Stimulated activated CD8-positive, alpha-beta memory T cell treated with anti-CD3 and anti-CD28 coated beads, Interleukin-7, amount 100 ng/mL, for 4 hours (primary cell): ENCODE measurements around the gene NKAIN4.

ENCODE experiments used
- DNase-seq, 2 donors: peaks; one replicate each; pipeline ENCODE4 v3.0.0-alpha.2; 2020; ENCODE audit warnings: low read depth in 2 of 2

The NKAIN4 gene

DNA sequence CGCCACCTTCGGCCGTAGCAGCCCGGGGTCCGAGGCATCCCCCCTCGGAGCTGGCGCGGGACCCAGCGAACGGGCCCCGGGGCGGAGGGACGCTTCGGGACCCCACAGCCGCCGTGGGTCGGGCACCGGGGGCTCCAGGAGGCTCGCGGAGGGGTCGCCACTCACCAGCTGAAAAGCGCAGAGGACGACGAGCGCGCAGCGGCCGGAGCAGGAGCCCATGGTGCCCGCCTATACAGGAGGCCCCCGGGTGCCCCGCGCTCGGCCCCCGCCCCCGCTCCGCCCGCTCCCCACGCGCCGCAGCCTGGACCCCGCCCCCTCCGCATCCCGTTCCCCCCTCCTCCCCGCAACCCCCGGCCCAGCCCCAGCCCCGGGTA, at the start of gene NKAIN4:
Gene NKAIN4, minus strand, starts transcription at position 232 of the 374 bp plus-strand sequence. Its CDS starts 13 bp downstream, at position 219.
- no peak for DNase-seq

DNA sequence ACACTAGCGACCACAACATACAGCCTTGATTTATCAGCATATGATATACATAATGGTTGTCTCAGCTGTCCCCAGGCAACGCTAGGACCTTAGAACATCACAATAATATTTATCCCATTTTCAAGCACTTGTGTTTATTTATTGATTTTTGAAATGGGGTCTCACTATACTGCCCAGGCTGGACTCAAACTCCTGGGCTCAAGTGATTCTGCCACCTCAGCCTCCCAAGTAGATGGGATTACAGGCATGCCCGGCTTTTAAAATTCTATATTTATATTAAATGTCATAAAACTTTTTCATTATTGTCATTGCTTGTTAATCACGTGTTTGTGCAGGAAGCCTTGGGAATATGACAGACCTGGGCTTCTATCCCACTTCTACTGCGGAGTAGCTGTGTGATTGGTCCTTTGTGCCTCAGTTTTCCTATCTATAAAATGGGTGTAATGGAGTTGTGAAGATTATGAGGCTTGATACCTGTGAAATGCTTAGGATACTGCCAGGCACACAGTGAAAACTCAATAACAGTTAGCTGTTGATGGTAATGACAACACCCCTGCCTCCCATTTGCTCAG, 48.9 kb upstream of the NKAIN4 start:
- no peak for DNase-seq

DNA sequence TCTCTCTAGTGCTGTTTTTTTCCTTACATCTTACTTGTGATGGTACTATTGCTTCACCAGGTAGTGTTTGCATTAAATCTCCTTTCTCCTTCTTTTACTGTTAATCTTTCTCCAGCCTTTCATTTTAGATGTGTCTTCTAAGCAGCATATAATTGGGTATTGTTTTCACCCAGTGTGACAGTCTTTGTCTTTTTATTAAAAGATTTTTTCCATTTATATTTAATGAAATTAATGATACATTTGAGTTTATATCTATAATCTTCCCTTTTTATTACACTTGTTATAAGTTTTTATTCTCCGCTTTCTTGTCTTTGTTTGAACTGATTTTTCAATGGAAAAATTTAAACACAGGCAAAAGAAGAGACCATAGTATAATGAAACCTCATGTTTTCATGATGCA, 47.4 kb upstream of the NKAIN4 start:
- DNase-seq = no peak

DNA sequence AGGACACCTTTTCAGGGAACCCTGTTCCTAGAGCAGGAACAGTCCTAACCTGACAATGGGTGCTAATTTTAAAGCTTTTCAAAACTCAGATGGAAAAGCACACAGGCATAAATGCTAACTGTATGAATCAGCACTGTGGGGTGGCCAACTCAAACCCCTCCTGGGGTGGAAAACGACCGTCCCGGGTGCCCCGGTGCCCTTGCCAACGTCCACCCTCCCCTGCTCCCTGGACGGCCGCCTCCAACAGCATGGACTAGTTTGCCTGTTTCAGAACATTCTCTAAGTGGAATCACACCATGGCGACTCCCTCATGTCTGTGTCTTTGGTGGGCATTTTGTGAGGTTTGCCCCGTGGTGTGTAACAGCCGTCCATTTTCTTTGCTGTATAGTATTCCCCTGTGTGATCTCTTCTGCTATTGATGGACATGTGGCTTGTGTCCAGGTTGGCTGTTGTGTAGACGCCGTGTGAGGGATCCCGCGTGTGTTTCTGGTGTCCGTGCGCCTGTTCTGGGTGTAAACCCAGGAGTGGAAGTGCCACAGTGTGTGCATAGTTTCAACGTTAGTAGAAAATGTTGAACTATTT, 44.6 kb upstream of the NKAIN4 start:
- DNase-seq = no peak

DNA sequence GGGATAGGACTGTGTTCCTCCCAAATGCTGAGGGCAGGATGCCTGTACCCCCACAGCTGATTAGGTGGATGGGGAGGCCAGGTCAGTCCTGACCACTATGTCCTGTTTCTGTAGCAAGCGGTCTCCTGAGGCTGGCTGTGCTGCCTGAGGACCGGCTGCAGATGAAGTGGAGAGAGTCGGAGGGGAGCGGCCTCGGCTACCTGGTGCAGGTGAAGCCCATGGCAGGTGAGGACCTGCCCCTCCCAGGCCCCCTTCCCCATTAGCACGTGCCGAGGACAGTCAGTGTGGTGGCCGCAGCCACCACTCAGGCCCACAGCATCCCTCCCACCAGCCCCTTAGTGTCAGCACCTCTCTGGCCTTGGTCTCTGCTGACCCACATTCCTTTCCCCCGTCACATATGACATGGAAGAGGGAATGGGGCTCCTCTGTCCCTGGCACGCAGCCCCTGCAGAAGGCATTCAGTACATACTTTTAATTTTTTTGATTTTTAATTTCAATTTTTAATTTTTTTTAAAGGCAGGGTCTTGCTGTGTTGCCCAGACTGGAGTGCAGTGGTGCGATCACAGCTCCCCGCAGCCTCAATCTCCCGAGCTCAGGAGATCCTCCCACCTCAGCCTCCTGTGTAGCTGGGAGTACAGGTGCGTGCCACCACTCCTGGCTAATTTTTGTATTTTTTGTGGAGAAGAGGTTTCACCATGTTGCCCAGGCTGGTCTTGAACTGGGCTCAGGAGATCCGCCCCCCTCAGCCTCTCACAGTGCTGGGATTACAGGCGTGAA, 43.7 kb upstream of the NKAIN4 start:
- no peak for DNase-seq

DNA sequence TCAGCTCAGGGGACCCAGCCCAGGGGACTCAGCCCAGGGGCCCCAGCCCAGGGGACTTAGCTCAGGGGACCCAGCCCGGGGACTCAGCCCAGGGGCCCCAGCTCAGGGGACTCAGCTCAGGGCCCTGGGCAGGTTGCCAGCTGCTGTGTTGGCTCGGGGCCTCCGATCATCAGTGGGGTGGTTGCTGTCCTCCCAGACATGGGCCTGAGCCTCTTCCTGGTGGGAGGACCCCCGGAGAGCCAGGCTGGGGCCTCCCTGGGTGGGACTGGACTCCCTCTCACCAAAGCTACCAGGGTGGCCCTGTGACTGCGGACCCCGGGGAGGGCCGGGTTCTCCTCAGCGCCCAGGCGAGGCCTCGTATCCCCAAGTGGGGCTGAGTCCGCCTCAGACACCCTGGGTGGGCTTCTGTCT, 43.1 kb upstream of the NKAIN4 start:
- DNase-seq = no peak

DNA sequence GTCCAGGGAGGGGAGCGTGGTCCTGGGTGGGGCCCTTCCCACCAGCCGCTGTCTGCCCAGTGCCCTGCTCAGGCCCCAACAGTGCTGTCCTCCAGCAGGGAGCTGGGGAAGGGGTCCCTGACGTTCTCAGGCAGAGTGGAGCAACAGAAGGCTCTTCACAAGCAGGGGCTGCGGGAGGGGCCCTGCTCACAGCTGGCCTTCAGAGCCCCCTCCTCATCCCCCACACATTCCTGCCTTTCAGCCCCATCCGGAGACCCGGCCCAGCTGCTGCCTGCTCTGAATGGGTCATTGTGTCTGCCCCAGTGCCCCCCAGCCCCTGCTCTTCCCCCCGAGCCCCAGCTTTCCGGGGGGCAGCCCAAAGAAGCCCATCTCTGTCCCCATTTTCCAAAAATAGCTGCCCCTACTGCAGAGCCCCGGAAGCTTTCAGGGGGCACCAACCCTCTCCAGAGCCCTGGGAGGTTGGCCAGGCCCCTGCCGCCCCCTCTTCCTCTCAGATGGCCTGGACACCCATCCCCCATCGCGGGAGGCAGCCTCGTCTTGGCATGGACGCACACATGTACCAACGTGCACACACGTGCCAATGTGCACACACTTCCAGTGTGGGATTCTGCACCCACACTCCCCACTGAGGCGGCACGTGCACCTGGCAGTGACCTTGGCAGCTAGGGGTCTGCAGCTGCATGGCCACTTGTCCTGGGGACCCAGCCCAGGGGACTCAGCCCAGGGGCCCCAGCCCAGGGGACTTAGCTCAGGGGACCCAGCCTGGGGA, 42.5 kb upstream of the NKAIN4 start:
- DNase-seq = no peak

DNA sequence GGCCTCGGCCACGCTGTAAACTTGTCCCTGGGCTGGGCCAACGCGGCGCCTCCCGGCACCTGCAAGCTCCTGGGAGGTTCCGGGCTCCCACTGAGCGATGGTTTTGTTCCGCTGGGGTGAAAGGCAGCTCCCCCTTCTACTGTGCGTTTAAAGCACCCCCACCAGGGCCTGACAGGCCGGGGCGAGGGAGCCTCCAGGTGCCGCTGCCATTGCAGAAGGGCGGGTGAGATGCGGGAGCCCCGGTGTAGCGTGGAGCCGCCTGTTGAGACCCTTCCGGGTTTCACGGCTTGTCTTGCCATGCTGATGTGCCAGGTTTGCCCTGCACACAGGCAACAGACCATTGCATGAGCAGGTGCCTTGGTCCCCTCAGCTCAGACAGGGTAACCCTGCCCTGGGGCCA, 41.6 kb upstream of the NKAIN4 start:
- DNase-seq = no peak

DNA sequence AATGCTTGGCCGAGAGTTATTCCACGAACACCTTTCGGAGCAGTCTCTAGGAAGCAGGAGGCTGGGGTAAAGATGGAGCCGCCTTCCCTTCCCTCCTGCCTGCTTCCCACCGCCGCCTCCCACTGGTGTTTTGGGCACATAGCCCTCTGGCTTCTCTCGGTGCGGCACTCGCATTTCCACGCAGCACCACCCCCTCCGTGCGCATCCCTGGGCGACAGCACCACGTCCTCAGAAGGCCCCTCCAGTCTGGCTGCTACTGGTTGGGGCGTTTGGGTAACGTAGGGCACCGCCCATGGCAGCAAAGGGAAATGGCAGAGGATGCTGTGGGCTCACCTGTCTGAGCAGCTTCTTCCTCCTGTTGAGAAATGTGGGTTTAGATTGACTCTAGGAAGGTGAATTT, 41.2 kb upstream of the NKAIN4 start:
- no peak for DNase-seq

DNA sequence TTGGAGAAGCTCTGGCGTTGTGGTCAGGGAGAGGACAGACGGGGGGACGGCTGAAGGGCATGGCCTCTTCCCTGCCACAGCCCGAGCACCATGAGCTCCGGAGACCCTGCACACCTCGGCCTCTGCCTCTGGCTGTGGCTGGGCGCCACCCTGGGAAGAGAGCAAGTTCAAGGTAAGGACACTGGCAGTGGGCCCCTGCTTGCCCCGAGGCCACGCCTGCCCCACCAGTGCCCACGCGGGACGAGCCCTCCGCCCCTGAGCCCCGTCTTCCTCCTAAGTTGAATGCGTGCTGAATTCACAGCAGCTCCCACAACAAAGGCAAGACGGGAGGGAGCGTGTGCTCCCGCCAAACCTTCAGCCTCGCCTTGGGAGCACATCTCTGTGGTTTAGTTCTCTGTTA, 40.8 kb upstream of the NKAIN4 start:
- no peak for DNase-seq

DNA sequence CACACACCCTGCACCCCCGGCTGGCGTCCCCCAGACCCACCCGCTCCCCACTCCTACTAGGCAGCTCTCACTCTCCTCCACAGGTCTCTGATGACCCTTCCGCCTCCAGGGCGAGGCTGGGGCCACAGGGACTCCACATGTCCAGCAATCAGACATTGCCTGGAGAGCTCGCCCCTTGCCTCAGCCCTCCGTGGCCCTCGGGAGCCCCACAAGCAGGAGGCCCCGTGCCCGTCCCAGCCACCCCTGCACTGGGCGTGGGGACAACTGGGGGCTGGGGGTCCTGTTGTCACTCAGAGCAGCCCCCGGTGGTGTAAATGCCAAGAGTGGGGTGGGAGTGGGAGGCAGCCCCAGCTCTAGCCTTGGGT, 40.3 kb upstream of the NKAIN4 start:
- no peak for DNase-seq

DNA sequence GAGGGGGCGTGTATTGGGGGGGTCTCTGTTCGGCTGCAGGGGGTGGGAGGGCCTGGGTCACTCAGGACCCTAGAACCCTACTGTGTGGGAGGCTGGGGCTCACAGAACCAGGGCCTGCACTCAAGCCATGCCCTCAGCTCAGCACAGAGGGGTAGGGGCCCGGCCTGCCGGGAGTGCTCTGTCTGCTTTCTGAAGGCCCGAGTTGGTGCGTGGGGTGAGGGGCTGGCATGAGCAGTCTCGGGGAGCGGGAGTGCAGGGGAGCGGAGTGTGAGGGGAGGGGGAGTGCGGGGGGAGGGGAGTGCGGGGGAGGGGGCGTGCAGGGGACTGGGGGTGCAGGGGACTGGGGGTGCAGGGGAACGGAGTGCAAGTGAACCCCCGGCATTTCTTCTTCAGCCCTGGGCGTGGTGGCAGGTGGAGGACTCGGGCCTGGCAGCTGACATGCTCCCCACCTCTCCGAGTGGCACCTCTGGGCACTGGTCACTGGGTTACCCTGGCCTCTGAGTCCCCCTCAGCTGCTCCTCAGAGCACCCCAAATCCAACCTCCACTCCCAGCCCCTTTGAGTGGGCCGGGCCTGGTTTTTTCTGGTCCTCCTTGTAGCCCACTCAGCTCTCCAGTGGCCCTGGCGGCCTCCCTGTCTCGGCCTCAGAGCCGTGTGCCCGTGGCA, 39.7 kb upstream of the NKAIN4 start:
- no peak for DNase-seq

DNA sequence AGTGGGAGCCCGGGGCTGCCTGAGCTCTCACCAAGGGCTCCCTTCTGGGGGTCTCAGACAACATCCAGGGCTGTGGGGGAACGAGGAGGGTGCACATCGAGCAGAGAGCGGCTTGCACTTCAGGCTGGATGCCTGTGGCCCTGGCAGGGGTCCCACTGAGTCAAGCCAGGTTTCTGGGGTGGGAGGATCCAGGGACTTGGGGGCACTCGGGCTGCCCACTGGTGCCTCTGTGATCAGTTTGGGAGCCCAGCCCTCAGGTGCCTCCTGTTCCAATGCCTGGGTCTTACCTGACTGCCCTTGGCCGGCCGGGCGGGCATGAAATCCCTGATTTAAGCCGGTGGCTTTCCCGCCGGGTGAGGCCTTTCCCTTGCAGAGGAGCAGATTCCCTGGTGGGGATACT, 39.2 kb upstream of the NKAIN4 start:
- no peak for DNase-seq

DNA sequence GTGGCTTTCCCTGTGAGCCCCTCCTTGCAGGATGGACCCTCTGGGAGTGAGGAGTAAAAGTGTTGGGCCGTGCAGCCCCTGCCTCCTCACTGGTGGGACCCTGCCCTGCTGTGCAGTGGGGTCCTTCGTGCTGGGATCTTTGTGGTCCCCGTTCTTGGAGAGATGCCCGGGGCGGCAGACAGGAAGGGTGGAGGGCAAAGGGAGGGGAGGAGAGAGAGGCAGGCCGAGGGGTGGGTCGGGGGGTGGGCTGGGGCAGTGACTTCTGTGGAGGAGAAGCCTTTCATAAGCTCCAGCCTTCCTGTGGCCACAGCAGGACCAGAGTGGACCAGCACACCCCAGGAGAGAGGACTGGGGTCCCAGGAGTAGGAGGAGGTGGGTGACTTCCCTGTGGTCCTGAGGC, 38.6 kb upstream of the NKAIN4 start, which contains the start of gene COL20A1:
Gene COL20A1, plus strand, starts transcription at position 283 of the 400 bp plus-strand sequence. CDS start 1,922 bp downstream, outside the sequence.
- no peak for DNase-seq

DNA sequence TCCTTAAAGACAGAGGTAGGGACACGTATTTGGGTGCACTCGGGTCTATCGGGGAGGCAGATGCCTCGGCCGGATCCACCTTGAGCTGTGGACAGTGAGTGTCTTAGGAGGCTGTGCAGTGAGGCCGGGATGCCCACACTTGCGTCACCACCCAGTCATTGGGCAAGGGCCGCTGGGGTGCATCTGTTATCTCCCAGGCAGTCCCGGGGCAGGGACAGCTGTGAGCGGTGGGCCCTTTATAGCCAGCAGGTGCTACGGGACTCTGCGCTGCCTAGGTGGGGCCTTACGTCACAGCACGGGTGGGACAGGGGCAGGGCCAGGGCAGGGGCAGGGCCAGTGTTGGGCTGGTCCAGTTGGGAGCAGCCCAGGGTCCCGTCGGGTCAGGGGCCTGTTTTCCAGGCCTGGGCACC, 38.0 kb upstream of the NKAIN4 start:
- no peak for DNase-seq

DNA sequence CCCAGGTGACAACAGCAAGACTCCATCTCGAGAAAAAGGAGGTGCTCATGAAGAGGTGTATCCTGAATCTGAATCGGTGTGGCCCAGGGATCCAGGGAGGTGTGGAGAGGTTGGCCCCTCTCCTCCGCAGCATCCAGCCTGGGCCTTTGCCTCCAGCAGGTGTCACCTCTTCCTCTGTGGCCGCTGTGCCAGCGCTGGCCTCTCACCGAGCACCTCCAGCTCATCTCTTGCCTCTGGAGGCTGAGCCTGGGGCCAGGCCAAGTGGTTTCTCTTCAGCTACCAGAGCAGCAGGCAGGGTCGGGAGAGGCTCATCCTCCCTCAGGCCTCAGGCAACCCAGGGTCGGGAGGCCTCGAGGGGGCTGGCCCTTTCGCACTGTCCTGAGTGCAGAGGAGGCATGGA, 37.5 kb upstream of the NKAIN4 start:
- DNase-seq = no peak

DNA sequence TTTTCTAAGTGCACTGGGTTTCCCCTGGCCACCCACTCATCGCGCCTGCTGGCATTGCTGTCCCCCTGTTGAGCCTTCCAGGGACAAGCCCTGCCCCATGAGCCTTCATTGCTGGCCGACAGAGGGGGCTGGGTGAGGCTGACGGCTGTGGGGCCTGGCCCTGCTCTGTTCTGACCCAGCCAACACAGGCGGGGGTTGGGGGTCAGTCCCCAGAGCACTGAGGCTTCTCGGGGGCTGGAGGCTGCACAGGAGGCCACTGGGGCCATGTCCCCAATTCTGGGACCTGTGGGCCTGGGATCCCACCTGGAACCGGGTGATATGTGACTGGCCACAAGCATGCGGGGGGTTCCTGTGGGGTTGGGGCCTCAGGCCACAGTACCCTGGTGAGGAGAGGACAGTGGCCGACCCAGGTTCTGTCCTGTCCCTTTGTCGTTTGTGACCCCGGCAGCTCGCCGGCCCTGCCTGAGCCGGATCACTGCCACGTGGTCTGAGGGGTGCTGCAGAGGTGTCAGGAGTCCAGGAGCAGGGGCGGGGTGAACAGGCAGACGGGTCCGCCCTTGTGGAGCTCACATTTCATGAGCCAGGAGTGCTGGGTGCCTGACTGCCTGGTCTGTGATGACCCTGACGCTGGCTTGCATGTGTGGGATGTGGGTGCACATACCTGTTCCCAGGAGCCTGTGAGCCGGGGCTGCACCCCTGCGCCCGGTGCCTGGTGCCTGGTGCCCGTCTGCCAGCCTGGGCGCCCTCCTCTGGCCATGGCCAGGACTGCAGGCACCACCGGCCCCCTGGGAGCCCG, 36.6 kb upstream of the NKAIN4 start:
- peak in 1 of 2 donors; percentile 41 for DNase-seq

DNA sequence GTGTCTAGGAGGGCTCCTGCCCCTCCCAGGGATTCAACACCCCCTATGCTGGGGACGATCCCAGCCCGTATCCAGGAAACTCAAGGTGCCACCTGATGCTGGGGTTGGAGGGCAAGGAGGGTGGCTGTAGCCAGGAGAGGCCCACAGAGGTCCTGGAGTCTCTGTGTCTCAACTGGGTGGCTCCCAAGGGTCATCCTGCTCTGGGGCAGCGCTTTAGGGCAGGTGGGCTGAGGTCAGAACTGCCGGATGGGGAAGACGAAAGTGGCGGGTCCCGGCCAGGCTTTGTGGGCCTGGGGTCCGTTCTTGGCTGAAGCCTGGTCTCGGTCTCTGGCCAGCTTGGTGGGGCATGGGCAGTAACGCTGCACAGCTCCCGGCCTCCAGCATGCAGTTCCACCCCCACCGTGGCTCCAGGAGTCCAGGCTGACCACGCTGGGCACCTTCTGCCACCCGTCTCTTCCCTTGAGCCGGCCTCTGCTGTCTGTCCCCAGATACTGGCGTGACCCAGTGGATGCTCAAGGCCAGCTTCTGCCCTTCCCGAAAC, 35.9 kb upstream of the NKAIN4 start:
- no peak for DNase-seq

DNA sequence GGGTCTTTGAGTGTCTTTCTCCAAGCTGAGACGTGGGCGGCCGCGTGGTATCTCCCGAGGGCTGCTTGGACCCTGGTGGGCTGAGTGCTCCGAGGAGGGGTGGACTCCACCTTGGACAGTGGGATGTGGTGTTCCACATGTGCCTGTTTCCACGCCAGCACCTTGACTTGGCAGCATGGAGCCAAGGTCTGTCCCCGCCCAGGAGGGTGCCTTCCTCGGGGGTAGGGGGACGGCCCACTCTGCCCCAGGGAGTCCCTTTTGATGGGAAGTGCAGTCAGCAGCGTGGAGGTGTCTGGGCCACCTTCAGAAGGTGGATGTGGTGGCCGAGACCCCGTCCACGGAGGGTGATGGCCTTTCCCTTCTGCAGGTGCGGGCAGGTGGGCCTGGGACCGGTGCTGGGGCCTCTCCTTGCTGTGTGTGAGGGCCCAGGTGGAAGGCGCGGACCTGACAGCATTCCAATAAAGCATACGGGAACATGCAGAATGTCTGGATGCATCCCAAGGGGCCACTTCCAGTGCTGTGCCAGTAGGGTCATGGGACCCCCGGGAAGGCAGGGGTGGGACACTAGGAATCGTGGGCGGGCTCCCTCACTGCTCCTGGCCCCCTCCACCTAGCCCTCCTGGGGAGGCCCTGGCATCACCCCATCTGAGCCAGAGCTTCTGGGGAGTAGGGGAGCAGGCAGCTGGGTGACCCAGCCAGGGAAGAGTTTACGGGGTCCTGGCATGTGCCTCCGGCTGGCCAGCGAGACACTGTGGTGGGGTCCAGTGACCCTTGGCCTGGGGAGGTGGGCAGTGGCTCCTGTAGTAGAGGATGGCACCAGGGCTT, 35.3 kb upstream of the NKAIN4 start:
- no peak for DNase-seq
